SHP77 (cell line): ENCODE data around the gene NFE2.
"Not testable (repeated sequence)": the region's sequence is repeated elsewhere in the genome, so short reads cannot be mapped to it uniquely, and the experiment has no call there.

Experiments
- DNase-seq, 2 experiments: peaks; one replicate each; lab custom pipeline; 2025; lab: John Stamatoyannopoulos, UW

Gene NFE2

GRCh38 chr12:54300732-54301427, at the start of gene NFE2:
Gene NFE2, minus strand, starts transcription at chr12:54301015. Its CDS starts 5,767 bp downstream, at chr12:54295248.
- peak in 1 of 2 experiments; percentile 14 for DNase-seq

- no peak for DNase-seq
Measured at GRCh38 chr12:54349679-54350078, 48.9 kb upstream of the NFE2 start.

- DNase-seq, result no peak
Measured at GRCh38 chr12:54349036-54349435, 48.2 kb upstream of the NFE2 start.

GRCh38 chr12:54341378-54342300, 40.8 kb upstream of the NFE2 start:
- DNase-seq, result no peak

- DNase-seq, result no peak
Measured at GRCh38 chr12:54340846-54341245, 40.0 kb upstream of the NFE2 start.

GRCh38 chr12:54338698-54339296, 38.0 kb upstream of the NFE2 start:
- no peak for DNase-seq

- DNase-seq, result no peak
Measured at GRCh38 chr12:54337854-54338650, 37.2 kb upstream of the NFE2 start.

- peak in 1 of 2 experiments; percentile 7 for DNase-seq
Measured at GRCh38 chr12:54337280-54337842, 36.5 kb upstream of the NFE2 start.

- DNase-seq, result no peak
Measured at GRCh38 chr12:54333420-54334034, 32.7 kb upstream of the NFE2 start.

- DNase-seq, result no peak
Measured at GRCh38 chr12:54331461-54331860, 30.6 kb upstream of the NFE2 start.

- no peak for DNase-seq
Measured at GRCh38 chr12:54330442-54330841, 29.6 kb upstream of the NFE2 start.

GRCh38 chr12:54329759-54330158, 28.9 kb upstream of the NFE2 start:
- DNase-seq, result no peak

- no peak for DNase-seq
Measured at GRCh38 chr12:54328595-54329337, 28.0 kb upstream of the NFE2 start.

GRCh38 chr12:54325442-54326109, 24.8 kb upstream of the NFE2 start:
- DNase-seq, result not testable (repeated sequence)

- peak; percentile 99 for DNase-seq
Measured at GRCh38 chr12:54324617-54325441, 24.0 kb upstream of the NFE2 start, which contains the start of gene COPZ1. Gene COPZ1, plus strand, starts transcription at chr12:54325131. Its CDS starts 33 bp downstream, at chr12:54325164.

GRCh38 chr12:54321363-54321762, 20.5 kb upstream of the NFE2 start:
- DNase-seq, result no peak

GRCh38 chr12:54312309-54312708, 11.5 kb upstream of the NFE2 start:
- not testable (repeated sequence) for DNase-seq

GRCh38 chr12:54311051-54311450, 10.2 kb upstream of the NFE2 start:
- no peak for DNase-seq
